HG03378 (cell line): ENCODE measurements around the gene LY86.
"Not testable (repeated sequence)": the region's sequence is repeated elsewhere in the genome, so short reads cannot be mapped to it uniquely, and the experiment has no call there.

Source experiments
- ATAC-seq: cut with Tn5 transposase; IDR thresholded peaks from one replicate; pipeline ENCODE4 v1.9.1; 2021; ENCODE audit warnings: mild to moderate bottlenecking, moderate library complexity; ENCODE audit not compliant: unreplicated experiment

LY86 gene

GRCh38 chr6:6649824-6650349 is 61.4 kb downstream of the LY86 start:
- no peak for ATAC-seq

GRCh38 chr6:6650839-6651238 is 62.3 kb downstream of the LY86 start:
- ATAC-seq = no peak

DNA sequence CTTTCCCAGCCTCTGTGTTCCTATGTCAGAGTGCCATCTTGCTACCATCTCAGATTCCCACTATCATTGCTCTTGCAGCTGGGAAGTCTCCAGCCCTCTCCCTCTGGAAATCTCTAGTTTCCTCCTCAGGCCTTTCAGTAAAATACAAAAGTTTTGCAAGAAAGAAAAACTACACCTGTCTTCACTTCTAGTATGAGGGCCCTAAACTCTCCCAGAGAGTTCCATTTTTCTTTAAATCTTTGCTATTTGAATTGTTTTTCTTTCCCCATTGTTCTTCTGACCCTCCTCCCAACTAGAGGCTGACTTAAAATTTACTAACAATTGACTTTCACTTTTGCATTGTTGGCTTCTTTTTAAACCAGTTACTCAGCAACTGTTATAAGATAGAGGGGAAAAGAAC is 62.8 kb downstream of the LY86 start:
- ATAC-seq = no peak

GRCh38 chr6:6652932-6653331 is 64.4 kb downstream of the LY86 start:
- no peak for ATAC-seq

- no peak for ATAC-seq
These were observed 66.4 kb downstream of the LY86 start for GRCh38 chr6:6654599-6655575.

GRCh38 chr6:6655805-6656251 is 67.3 kb downstream of the LY86 start:
- ATAC-seq = no peak

- ATAC-seq = no peak
These were observed 67.8 kb downstream of the LY86 start for GRCh38 chr6:6656287-6656686.

DNA sequence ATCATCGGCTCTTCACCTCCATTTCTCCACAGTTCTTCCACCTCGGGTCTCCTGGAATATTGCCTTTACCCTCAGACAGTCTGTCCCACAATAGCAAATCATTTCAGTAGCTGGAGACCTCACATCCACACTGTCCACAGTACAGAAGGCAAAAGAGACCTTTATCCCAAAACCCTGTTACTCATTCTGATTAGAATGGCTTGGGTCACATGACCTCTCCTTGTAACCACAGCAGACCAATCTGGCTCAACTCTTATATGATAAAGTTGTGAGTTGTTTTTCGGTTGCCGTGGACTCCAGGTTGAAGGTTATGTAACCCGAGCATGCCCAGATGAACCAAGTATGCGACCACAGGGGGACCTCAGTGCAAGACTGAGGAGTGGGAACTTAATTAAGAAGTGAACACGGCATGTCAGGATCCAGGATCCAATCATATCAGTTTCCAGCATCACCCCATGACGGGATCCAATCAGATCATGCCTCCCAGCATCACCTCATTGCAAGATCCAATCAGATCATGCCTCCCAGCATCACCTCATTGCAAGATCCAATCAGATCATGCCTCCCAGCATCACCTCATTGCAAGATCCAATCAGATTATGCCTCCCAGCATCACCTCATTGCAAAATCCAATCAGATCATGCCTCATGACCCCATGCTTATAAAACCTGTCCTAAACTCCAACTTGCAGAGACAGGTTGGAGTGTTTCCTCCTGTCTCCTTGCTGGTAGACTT is 68.7 kb downstream of the LY86 start:
- ATAC-seq = no peak

DNA sequence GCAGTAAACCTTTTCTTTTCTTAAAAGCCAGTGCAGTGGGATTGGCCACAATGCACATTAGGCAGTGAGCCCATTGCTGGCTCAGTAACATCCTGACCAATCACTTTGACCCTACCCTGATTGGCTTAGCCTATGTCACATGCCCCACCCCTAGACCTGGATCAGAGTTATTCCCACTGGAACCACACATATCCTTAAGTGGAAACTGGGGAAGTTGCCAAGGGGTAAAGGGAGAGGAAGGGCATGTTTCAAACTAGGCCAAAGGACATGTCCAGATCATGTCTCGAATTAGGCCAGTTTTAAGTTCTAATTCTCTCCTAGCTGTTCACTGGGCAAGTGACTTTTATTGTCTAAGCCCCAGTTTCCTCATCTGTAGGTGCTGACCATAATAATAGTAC is 69.3 kb downstream of the LY86 start:
- no peak for ATAC-seq

DNA sequence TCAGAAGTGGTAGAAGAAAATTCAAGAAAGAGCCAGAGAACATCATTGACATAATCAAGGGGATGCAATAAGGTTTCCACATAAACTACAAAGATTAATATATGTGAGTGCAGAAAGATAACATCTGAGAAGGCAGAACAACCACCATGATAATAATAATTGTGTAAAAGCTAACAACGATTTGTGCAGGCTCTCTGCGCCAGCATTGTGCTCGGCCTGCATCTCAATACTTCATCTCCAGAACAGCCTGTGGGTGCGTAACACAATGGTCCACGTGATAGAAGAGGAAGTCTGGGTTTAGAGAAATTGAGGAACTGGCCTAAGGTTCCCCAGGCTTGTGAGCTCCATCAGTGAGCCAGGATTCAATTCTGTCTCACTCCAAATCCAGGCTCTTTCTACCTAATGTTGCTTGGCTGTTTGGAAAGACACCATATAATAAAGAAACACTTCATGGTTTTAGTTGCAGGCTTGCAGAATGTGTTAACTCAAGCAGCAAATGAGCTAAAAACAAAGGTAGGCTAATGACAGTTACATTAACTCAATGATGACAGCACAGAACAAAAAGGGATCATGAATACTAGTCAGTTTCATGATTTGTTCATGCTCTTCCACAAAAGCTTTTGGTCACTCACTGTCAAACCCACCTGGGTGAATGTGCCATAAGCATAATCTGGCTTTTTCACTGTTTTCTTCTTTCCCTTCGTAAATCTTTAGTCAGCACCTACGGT is 71.2 kb downstream of the LY86 start:
- peak; percentile 80 for ATAC-seq

DNA sequence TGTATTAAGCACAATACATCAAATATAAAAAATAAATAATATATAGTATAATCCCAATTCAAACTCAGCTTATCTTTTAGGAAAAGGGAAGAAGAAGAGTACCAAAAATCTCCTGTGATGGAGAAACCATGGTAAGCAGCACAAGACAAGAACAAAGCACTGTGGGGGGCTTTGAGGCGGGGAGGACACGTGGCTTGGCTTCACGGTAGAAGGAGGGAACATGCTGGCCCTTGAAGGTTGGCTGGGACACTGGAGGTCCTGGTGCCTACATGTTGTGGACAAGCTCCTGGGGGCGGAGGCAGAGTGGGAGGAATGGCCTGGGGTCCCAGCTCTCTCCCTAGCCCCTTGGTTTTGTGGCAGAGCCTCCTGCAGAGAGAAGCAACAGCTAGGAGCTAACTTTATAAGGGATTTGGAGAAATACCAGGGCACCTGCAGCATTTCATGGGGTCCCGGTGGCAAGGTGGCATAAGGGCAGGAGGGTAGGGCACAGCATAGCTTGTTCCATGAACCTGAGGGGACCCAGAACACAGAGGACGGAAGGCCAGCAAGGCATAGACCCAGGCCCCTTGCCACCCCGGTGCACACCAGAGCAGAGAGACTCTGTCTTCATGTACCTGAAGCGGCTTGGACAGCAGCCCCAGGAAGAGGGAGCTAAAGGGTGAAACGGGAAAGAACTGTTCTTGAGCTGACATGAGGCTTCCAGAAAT is 72.0 kb downstream of the LY86 start:
- ATAC-seq = no peak

DNA sequence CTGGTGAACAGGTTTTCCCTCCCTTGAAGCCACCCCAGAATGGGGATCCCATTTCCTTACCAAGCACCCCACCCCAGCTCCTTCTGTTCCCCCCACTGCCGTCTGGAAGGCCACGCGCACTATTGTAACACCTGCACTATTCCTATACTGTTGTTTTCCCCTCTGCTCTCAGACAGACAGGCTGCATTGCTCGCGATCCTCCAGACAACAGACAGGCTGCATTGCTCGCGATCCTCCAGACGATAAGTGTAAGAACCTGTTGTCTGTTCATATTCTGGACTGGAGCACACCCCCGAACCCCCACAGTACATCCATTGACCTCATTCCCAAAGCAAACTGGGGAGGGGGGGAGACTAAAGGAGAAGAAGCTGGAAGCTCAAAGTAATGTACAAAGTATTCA is 72.7 kb downstream of the LY86 start:
- no peak for ATAC-seq

DNA sequence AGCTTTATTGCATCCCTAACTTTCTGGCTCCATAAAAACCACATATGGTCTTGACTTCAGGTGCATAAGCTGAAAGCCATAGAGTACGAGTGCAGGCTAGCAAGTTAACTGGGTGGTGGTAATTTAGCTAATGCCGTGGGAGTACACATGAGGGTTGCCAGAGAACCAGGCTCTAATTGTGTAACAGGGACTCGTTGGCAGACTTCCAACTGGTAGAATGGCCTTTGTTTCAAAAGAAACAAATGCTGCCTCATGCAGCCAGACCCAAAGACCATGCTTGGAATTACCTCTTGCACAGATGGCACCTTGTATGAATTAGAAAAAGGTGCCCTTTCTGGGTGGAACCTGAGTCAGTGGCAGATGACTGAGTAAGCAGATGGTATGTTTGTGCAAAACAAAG is 73.2 kb downstream of the LY86 start:
- ATAC-seq = no peak

- ATAC-seq = no peak
These were observed 75.1 kb downstream of the LY86 start for GRCh38 chr6:6663421-6664135.

- no peak for ATAC-seq
These were observed 77.2 kb downstream of the LY86 start for GRCh38 chr6:6665555-6666243.

- not testable (repeated sequence) for ATAC-seq
These were observed 81.6 kb downstream of the LY86 start for GRCh38 chr6:6670150-6670549.

GRCh38 chr6:6674872-6675271 is 86.4 kb downstream of the LY86 start:
- ATAC-seq = no peak

GRCh38 chr6:6676910-6677441 is 88.5 kb downstream of the LY86 start:
- peak; percentile 65 for ATAC-seq

DNA sequence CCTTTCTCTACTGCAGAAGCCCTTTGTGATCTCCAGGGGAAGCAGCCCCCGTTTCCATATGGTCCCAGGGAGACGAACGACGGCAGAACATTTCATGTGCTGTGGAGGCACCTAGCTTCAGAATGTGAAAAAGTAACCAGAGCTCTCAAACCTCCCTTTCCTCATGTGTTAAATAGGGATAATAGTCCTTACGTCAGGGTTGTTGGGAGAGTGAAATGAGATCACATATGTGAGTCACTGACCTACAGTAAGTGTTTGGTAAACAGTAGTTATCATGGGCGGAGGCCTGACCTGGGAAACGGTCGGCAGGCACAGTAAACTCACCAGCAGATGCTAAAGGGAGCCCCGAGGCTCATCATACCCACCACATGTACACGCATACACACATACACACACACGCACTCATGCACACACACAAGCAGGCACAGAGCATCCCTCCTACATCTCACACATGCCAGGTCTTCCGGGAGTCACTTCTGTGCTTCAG is 89.7 kb downstream of the LY86 start:
- no peak for ATAC-seq
